ENCODE data around the gene AMOTL2.
A peak's percentile ranks its signal among the peaks of the same experiment; 100 is the strongest.

Gene AMOTL2

GRCh38 chr3:134380249-134380648 lies 6.0 kb upstream of the AMOTL2 start:
- FAIRE-seq: no peak
- DNase-seq (ENCODE audit: low spot score): no peak

GRCh38 chr3:134378818-134379217 lies 4.6 kb upstream of the AMOTL2 start:
- DNase-seq (ENCODE audit: low spot score): no peak
- FAIRE-seq: no peak

- DNase-seq (ENCODE audit: low spot score) (no peak), FAIRE-seq (no peak)
Observed at GRCh38 chr3:134378384-134378783, 4.1 kb upstream of the AMOTL2 start.

- no peak for DNase-seq (ENCODE audit: low spot score)
- FAIRE-seq: no peak
Observed at GRCh38 chr3:134377896-134378295, 3.6 kb upstream of the AMOTL2 start.

- FAIRE-seq: no peak
Observed at GRCh38 chr3:134376786-134377426, 2.7 kb upstream of the AMOTL2 start.

GRCh38 chr3:134376385-134376765 lies 2.1 kb upstream of the AMOTL2 start:
- no peak for DNase-seq (ENCODE audit: low spot score)
- no peak for FAIRE-seq

More at GRCh38 chr3:134376786-134377426, 2.7 kb upstream of the AMOTL2 start:
- DNase-seq (ENCODE audit: low spot score): no peak

GRCh38 chr3:134375582-134376384 lies 1.5 kb upstream of the AMOTL2 start:
- FAIRE-seq (no peak), DNase-seq (ENCODE audit: low spot score) (no peak)

- FAIRE-seq (no peak), DNase-seq (ENCODE audit: low spot score) (peak; percentile 38)
Observed at GRCh38 chr3:134374791-134375581, 739 bp upstream of the AMOTL2 start.

GRCh38 chr3:134373271-134374104 lies 759 bp downstream of the AMOTL2 start:
- DNase-seq (ENCODE audit: low spot score): peak; percentile 80
- FAIRE-seq: no peak

- FAIRE-seq (no peak), DNase-seq (ENCODE audit: low spot score) (no peak)
Observed at GRCh38 chr3:134372396-134373270, 1.6 kb downstream of the AMOTL2 start.

GRCh38 chr3:134371542-134372324 lies 2.5 kb downstream of the AMOTL2 start:
- peak; percentile 84 for FAIRE-seq
- DNase-seq (ENCODE audit: low spot score): peak; percentile 86

GRCh38 chr3:134370611-134371531 lies 3.4 kb downstream of the AMOTL2 start:
- FAIRE-seq: no peak
- DNase-seq (ENCODE audit: low spot score): no peak

- FAIRE-seq: no peak
Observed at GRCh38 chr3:134369861-134370596, 4.2 kb downstream of the AMOTL2 start.

GRCh38 chr3:134369231-134369741 lies 5.0 kb downstream of the AMOTL2 start:
- DNase-seq (ENCODE audit: low spot score): peak; percentile 62
- peak; percentile 23 for FAIRE-seq

More at GRCh38 chr3:134369861-134370596, 4.2 kb downstream of the AMOTL2 start:
- DNase-seq (ENCODE audit: low spot score): no peak

- no peak for DNase-seq (ENCODE audit: low spot score)
- no peak for FAIRE-seq
Observed at GRCh38 chr3:134368751-134369105, 5.5 kb downstream of the AMOTL2 start.

- no peak for FAIRE-seq
Observed at GRCh38 chr3:134367869-134368750, 6.1 kb downstream of the AMOTL2 start.

More at GRCh38 chr3:134367869-134368750, 6.1 kb downstream of the AMOTL2 start:
- DNase-seq (ENCODE audit: low spot score): no peak

Data from RCC 7860 (cell line).